ENCODE results near the gene MICALL1. TPM values are rescaled to one million over a fixed set of nuclear protein-coding genes. Genes with fewer than 3 reads are reported as not detected.
"Not testable (repeated sequence)": the region's sequence is repeated elsewhere in the genome, so short reads cannot be mapped to it uniquely, and the experiment has no call there.

The MICALL1 gene
- total and polyA plus RNA-seq, 2 of the 4 experiments (the other 2 are of a cell fraction) = 12.4 to 22.3 TPM

- H2BK15ac ChIP-seq (ENCODE audit: low read depth, low read length); H4K91ac ChIP-seq (ENCODE audit: insufficient read depth, low read depth, low read length); H3K4me3 ChIP-seq (ENCODE audit: insufficient read depth, low read depth, low read length); POLR2A ChIA-PET (ENCODE audit: unreplicated experiment); H3K4me2 ChIP-seq (ENCODE audit: low read depth, low read length); H2BK120ac ChIP-seq (ENCODE audit: low read depth, low read length); H2BK20ac ChIP-seq (ENCODE audit: low read depth, low read length); ATAC-seq (ENCODE audit: low read depth); in situ Hi-C loops (cut with MboI; ENCODE audit: low sequenced_read_pairs); H3K27me3 ChIP-seq (ENCODE audit: control insufficient read depth, insufficient read depth, low read length); H3K9me1 ChIP-seq (ENCODE audit: insufficient read depth, low read length); H3K27ac ChIP-seq (ENCODE audit: insufficient read depth, low read length); H3K23ac ChIP-seq (ENCODE audit: low read depth, low read length); H4K20me1 ChIP-seq (ENCODE audit: insufficient read depth, low read length); BruUV-seq (replicated peaks); CTCF ChIA-PET; H3K79me1 ChIP-seq (ENCODE audit: low read depth in 1 of 2, low read length in 2 of 2); H2BK5ac ChIP-seq (ENCODE audit: low read depth, low read length, poor library complexity, severe bottlenecking); H3K4me1 ChIP-seq (ENCODE audit: control insufficient read depth, insufficient read depth, low read length); H2AK5ac ChIP-seq (ENCODE audit: low read depth, low read length); H3K4ac ChIP-seq (ENCODE audit: low read depth, low read length); H2AFZ ChIP-seq (replicated peaks; ENCODE audit: low read length, poor library complexity); H3K18ac ChIP-seq (ENCODE audit: low read depth, low read length); H2AK9ac ChIP-seq (replicated peaks; ENCODE audit: low read depth, low read length, poor library complexity); DNase-seq; H3K14ac ChIP-seq (replicated peaks; ENCODE audit: low read depth, low read length); H4K8ac ChIP-seq (ENCODE audit: low read depth in 2 of 2, low read length in 2 of 2); dilution Hi-C loops (cut with HindIII; ENCODE audit: low sequenced_read_pairs, unreplicated experiment); intact Hi-C loops (cut with micrococcal nuclease); H4K5ac ChIP-seq (ENCODE audit: low read depth, low read length); H3K56ac ChIP-seq (ENCODE audit: extremely low read depth, insufficient read depth, low read length); H3K9me3 ChIP-seq (ENCODE audit: control insufficient read depth, insufficient read depth, low read length); H3K9ac ChIP-seq (ENCODE audit: low read depth, low read length): not testable (repeated sequence)
- WGBS, 2 experiments (ENCODE audit: extremely low coverage in 2 of 2, insufficient read length in 1 of 2) = no CpG with 5 or more reads among the region's 11 CpGs
- peaks cover 28% of the 10 kb centered on the region for H3K36me3 ChIP-seq (ENCODE audit: control insufficient read depth, insufficient read depth, low read length)
Measured at GRCh38 chr22:37944423-37944822, 38.3 kb downstream of the MICALL1 start.

DNA sequence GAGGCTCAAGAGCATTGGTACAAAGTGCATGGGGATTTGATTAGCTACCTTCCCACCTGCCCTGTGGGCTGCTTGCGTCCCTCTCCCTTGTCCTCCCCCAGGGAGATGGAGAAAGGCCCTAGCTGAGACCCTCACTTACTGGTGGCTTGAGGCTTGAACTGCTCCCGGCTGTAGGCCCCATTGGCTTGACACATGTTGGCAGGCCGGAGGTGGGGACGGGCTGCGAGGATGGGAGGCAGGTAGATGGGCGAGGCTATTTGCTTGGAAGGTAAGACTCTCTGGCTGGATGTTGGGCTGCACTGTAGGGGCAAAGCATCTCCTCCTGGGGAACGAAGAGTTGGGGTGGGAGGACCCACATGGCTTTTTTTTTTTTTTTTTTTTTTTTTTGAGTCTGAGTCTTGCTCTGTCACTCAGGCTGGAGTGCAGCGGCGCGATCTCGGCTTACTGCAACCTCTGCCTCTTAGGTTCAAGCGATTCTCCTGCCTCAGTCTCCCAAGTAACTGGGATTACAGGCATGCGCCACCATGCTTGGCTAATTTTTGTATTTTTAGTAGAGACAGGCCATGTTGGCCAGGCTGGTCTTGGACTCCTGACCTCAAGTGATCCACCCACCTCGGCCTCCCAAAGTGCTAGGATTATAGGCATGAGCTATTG lies 41.2 kb downstream of the MICALL1 start:
- H3K4ac ChIP-seq (ENCODE audit: low read depth, low read length); H4K20me1 ChIP-seq (ENCODE audit: insufficient read depth, low read length); H2AFZ ChIP-seq (replicated peaks; ENCODE audit: low read length, poor library complexity); H4K5ac ChIP-seq (ENCODE audit: low read depth, low read length); POLR2A ChIA-PET (ENCODE audit: unreplicated experiment); H2AK5ac ChIP-seq (ENCODE audit: low read depth, low read length); intact Hi-C loops (cut with micrococcal nuclease); BruUV-seq (replicated peaks); H3K4me2 ChIP-seq (ENCODE audit: low read depth, low read length); H3K9me1 ChIP-seq (ENCODE audit: insufficient read depth, low read length); H3K9ac ChIP-seq (ENCODE audit: low read depth, low read length); H3K14ac ChIP-seq (replicated peaks; ENCODE audit: low read depth, low read length); H3K79me1 ChIP-seq (ENCODE audit: low read depth in 1 of 2, low read length in 2 of 2); H3K56ac ChIP-seq (ENCODE audit: extremely low read depth, insufficient read depth, low read length); H3K4me3 ChIP-seq (ENCODE audit: insufficient read depth, low read depth, low read length); H2BK20ac ChIP-seq (ENCODE audit: low read depth, low read length); H4K8ac ChIP-seq (ENCODE audit: low read depth in 2 of 2, low read length in 2 of 2); H2AK9ac ChIP-seq (replicated peaks; ENCODE audit: low read depth, low read length, poor library complexity); H2BK15ac ChIP-seq (ENCODE audit: low read depth, low read length); DNase-seq; in situ Hi-C loops (cut with MboI; ENCODE audit: low sequenced_read_pairs); H3K23ac ChIP-seq (ENCODE audit: low read depth, low read length); ATAC-seq (ENCODE audit: low read depth); H4K91ac ChIP-seq (ENCODE audit: insufficient read depth, low read depth, low read length); H3K9me3 ChIP-seq (ENCODE audit: control insufficient read depth, insufficient read depth, low read length); H2BK120ac ChIP-seq (ENCODE audit: low read depth, low read length); H2BK5ac ChIP-seq (ENCODE audit: low read depth, low read length, poor library complexity, severe bottlenecking); H3K27ac ChIP-seq (ENCODE audit: insufficient read depth, low read length); H3K4me1 ChIP-seq (ENCODE audit: control insufficient read depth, insufficient read depth, low read length); H3K18ac ChIP-seq (ENCODE audit: low read depth, low read length); H3K27me3 ChIP-seq (ENCODE audit: control insufficient read depth, insufficient read depth, low read length); H3K36me3 ChIP-seq (ENCODE audit: control insufficient read depth, insufficient read depth, low read length); dilution Hi-C loops (cut with HindIII; ENCODE audit: low sequenced_read_pairs, unreplicated experiment): not testable (repeated sequence)
- 86% methylated on average over 2 of the region's 14 CpGs; no CpG with 5 or more reads in 1 of the 2 experiments for WGBS, 2 experiments (ENCODE audit: extremely low coverage in 2 of 2, insufficient read length in 1 of 2)
- CTCF ChIA-PET = interaction anchor here (0.7 kb wide), 1 partner anchor 128 kb away, joined by 3 read pairs; no protein-coding TSS in a partner anchor
